HG03066 (cell line): ENCODE results near the gene CORO2A.
"Not testable (repeated sequence)": the region's sequence is repeated elsewhere in the genome, so short reads cannot be mapped to it uniquely, and the experiment has no call there.

ENCODE experiments used
- ATAC-seq: cut with Tn5 transposase; IDR thresholded peaks from one replicate; pipeline ENCODE4 v1.9.1; 2021; ENCODE audit warnings: low read depth; ENCODE audit not compliant: unreplicated experiment

Gene CORO2A

GRCh38 chr9:98146101-98146991 is 46.1 kb downstream of the CORO2A start:
- ATAC-seq = no peak

DNA sequence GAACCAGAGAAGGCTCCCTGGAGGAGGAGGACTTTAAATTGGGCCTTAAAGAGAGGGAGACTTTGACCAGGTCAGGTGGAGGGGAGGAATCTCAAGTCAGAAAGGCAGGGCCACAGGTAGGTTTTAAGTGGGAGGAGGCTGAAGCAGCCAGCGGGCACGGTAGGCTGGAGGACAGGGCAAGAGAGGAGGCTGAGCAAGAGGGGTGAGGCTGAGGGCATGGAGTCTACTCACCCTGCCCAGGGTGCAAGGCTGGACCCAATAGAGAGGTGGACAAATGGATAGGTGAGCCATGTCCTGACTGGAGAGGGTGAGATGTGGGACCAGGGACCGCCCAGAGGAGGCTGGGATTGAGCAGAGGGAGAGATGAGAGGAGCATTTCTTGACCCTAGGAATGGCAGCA is 47.8 kb downstream of the CORO2A start:
- ATAC-seq = no peak

DNA sequence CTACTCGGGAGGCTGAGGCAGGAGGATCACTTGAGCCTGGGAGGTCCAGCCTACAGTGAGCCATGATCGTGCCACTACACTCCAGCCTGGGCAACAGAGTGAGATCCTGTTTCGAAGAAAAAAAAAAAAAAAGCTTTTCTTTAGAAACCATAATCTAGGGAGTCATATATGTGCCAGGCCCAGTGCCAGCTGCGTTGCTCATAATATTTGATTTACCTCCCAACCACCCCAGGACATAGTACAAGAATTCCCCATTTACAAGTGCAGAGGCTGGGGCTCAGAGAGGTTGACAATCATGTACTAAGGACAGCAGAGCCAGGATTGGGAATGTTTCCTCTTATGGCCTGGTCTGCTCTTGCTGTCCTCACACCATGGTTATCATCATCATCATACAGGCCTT is 48.4 kb downstream of the CORO2A start:
- ATAC-seq = no peak

DNA sequence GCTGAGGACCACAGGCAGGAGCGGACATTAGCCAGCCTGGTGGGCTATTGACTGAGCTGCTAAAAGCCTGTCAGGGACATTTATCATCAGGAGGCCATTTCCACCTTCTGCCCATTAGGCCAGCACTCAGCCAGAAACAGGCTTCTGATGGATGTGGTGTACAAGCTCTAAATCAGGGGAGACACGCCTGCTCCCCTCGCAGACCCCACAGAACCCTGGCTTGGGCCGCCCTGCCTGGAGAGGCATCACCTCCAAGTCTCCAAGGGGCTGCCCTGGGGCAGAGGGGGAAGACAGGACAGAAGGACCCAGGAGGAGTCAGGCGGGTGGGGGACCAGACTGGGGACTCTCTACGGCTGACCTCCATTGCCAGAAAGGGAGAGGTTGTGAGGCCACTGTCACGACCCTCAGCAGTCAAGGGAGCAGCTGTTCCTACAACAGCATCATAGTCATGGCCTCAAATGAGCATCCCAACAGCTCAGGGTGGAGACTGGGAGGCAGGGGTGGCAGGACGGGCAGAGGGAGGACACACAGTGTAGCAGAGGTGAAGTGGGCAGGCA is 49.4 kb downstream of the CORO2A start:
- ATAC-seq = no peak

DNA sequence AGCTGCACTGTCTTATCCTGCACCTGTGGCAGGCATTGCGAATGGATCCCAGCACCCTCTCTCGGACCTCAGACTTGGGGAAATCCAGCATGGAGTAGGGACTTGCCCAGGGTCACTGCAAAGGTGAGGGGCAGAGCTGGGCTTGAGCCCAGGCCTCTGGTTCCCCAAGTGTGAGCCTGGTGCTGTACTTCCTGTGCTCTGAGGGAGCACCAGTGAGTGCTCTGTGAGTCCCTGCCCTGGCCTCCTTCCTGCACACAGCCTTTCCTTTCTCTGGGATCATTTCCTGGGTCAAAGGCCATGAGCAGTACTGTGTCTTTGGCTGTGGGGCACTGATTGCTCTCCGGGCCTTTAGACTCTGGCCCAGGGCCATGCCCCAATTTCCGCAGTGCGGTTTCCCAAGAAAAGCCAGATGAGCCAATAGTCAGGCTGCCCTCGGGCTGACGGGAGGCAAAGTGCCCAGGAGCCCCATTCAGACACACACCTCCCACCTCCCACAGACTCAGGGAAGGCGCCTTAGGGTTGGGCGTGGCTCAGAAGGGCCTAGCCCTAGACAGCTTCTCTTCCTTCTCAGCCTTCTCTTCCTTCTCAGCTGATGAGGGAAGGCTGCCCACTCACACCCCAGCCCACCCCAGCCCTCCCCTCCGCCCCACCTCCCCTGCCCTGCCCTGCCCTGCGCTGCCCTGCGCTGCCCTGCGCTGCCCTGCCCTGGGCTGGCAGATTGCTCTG is 50.1 kb downstream of the CORO2A start:
- no peak for ATAC-seq

GRCh38 chr9:98140503-98140902 is 51.9 kb downstream of the CORO2A start:
- ATAC-seq = no peak

DNA sequence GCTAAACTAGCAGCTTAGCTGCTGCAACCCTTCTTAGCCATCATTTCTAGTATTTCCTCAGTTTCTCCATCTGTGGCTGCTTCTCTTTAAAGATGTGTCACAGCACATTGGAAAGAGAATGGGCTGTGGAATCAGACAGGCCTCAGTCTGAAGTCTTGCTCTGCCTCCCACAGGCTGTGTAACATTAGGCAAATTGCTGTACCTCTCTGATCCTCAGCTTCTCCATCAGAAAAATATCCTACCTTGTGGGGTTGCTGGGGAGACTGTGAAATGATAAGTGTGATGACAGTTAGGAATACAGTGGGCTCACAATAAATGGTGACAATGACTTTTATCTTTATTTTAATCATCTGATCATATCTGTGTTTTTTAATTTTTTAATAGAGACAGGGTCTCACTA is 55.9 kb downstream of the CORO2A start:
- ATAC-seq = no peak

- ATAC-seq = no peak
Observed at GRCh38 chr9:98135938-98136337, 56.5 kb downstream of the CORO2A start.

DNA sequence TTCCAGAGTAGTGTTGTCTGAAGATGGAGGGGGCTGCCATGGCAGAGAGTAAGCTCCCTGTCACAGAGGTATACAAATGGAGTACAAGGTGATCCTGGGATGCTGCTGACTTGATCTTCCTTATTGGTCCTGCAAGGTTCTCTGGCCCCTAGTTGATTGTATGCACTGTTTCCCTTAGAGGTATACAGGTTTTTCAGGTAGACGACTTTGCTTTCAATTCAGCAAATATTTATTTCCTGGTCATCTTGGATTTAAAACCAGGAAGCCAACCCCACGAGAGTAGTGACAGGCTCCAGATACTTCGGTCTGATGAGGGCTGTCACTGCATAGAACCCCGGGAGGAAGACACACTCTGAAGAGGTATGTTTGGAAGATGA is 56.9 kb downstream of the CORO2A start:
- ATAC-seq = no peak

GRCh38 chr9:98134702-98135557 is 57.5 kb downstream of the CORO2A start:
- ATAC-seq = no peak

DNA sequence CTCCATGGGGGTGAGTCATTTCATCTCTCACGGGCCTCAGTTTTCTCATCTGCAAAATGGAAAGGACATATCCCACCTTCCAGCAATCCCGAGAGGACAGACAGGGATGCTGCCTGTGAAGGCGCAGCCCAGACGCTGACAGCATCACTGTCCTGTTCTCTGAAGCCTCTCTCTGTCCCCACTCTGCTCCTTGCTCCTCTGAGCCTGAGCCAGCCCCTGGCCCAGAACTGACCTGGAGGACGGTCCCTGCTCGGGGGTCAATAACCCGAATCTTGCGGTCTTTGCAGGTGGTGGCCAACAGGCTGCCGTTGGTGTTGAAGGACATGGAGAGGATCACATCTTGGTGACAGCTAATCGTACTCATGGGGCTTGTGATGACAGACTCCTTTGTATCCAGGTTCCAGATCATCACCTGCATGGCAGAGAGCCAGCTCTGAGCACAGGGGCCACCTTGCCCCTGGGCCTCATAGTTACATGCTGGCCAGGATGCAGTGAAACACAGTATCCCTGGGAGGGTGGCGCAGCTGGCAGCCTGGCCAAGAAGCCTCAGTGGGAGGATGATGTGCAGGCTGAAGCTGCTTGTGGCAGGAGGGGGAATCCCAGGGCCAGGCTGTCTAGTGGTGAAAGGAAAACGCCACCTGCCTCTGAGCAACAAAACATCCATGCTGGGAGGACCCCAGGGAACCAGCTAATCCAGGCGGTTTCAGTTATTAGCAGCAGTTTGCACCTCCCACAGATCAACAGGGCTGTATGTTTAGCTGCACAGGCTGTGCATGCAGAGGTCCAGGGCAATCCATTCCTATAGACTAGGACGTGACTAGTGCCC is 59.4 kb downstream of the CORO2A start:
- no peak for ATAC-seq

GRCh38 chr9:98132158-98132557 is 60.3 kb downstream of the CORO2A start:
- ATAC-seq = no peak

DNA sequence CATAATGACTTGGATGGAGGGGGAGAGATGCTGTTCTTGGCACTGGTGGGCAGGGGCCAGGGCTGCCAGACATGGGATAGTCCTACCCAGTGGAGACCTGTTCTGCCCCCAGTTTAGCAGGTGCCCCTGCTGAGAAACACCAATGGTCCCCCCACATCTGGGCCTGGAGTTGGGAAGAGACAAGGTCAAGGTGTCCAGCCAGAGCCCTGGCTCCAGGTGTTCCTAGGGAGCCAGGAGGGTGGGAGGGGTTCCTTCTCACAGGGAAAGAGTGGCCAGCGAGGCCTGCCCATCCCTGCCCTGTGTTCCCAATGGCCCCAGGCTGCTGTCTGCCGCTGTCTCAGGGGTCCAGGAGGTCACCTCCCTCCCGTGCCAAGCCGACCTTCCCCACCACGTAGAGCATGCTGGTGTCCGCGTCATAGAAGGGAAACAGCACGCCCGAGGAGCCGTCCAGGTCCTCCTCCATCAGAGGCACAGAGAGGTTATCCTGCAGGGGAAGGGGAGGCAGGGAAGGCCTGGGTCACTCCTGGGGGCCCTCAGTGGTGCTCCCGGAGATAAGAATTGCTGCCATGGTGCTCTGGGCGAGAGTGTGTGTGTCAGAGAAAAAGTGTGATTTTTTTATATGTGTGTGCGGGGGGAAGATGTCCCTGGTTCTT is 61.7 kb downstream of the CORO2A start:
- ATAC-seq = no peak

DNA sequence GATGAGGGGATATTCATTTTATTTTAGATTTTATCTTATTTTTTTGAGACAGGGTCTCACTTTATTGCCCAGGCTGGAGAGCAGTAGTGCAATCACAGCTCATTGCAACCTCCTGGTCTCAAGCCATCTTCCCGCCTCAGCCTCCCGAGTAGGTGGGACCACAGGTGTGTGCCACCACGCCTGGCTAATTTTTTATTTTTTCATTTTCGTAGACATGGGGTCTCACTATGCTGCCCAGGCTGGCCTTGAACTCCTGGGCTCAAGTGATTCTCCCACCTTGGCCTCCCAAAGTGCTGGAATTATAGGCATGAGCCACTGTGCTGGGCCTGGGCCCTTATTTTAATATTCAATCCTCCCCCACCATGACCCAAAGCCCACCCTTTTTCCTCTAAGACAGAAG is 62.4 kb downstream of the CORO2A start:
- not testable (repeated sequence) for ATAC-seq

- ATAC-seq = peak; percentile 91
Observed at GRCh38 chr9:98129451-98129881, 63.0 kb downstream of the CORO2A start.

- no peak for ATAC-seq
Observed at GRCh38 chr9:98128316-98128715, 64.1 kb downstream of the CORO2A start.

GRCh38 chr9:98127226-98127625 is 65.2 kb downstream of the CORO2A start:
- ATAC-seq = no peak

GRCh38 chr9:98124637-98125426 is 67.6 kb downstream of the CORO2A start:
- ATAC-seq = no peak
